Prostate gland (tissue), 2 donors: Measurements from ENCODE around the gene GNG2.

Experiments used
- POLR2A ChIP-seq: fragments of 450-650 bp; IDR thresholded peaks from one replicate; pipeline ENCODE4 v1.6.1; 2016; ENCODE audit warnings: antibody characterized with exemption, mild to moderate bottlenecking
- TF ChIP-seq, protein P1 (sequence below), 4 experiments: fragments of 200-600 bp in 2 of 4; fragments of 450-650 bp in 2 of 4; sonication (generic) in 2 of 4; IDR thresholded peaks; 1 replicate in 3 of 4; 2 replicates in 1 of 4; pipeline ENCODE4 v1.5.1; 2016 to 2019; ENCODE audit warnings: antibody characterized with exemption in 4 of 4, mild to moderate bottlenecking in 2 of 4, moderate library complexity in 2 of 4

DNA sequence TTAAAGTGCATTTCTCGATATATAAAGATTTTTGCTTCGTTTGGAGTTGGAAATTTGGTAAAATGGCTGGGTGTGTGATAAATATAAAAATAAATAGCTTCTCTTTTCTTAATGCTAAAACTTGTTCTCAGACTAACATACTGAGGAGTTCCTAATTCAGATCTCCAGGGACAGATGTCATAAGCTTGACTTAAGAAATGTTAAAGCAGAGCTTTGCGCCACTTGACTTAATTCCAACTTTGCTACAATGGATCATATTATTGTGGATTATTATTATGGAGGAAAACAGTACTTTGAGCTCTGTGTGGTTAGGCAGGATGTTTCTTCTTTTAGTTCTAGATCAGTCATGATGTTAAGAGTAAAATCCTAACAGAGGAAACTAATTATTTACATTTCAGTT is 33.8 kb downstream of the GNG2 start:
- TF ChIP-seq, protein P1, sequence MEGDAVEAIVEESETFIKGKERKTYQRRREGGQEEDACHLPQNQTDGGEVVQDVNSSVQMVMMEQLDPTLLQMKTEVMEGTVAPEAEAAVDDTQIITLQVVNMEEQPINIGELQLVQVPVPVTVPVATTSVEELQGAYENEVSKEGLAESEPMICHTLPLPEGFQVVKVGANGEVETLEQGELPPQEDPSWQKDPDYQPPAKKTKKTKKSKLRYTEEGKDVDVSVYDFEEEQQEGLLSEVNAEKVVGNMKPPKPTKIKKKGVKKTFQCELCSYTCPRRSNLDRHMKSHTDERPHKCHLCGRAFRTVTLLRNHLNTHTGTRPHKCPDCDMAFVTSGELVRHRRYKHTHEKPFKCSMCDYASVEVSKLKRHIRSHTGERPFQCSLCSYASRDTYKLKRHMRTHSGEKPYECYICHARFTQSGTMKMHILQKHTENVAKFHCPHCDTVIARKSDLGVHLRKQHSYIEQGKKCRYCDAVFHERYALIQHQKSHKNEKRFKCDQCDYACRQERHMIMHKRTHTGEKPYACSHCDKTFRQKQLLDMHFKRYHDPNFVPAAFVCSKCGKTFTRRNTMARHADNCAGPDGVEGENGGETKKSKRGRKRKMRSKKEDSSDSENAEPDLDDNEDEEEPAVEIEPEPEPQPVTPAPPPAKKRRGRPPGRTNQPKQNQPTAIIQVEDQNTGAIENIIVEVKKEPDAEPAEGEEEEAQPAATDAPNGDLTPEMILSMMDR (IDR thresholded peaks at IDR 0.05), result no peak
- TF ChIP-seq POLR2A, result no peak
